ENCODE measurements around the gene USP35. TPM values are rescaled to one million over a fixed set of nuclear protein-coding genes. Genes with fewer than 3 reads are reported as not detected.

Gene USP35
- total RNA-seq = 5.3 and 6.4 TPM in 2 replicates

DNA sequence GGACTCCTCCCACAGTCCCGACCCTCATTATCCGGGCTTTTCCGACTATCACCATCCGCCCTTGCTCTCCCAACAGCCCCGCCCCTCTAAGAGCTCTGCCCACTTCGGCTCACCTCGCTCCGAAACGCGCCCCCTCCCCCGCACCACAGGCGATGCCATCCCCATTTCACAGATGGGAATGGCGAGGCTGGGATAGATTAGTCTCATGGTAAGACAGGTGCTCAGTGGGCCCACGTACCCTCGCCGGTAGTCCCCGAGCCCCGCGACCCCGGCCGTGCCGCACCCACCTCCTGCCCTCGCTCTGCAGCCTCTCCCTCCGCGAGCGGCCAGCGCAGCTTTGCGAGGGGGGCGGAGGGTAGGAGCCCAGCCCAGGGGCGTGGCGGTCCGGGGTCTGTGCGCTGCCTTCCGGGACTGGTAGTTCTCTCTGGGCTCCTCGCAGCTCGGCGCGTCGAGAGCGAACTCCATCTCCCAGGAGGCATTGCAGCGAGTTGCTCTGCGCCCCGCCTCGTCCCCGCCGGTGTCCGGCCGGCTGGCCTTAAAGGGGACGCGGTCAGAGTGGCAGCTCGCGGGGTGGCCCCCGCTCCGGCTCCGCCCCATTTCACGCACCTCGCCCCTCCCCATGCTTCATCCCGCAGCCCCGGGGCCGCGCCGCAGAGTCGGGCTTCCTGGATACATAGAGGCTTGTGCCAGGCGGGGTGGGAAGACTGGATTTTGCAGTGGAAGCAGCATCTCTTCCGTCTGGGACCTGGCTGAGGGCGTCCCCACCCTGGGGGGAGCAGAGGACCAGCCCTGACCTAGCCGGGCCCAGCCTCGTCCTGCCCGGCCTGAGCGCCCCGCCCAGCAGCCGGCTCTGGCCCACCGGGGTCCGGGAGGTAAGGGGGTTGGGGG is at the start of gene USP35, which contains the start of gene KCTD21:
Gene USP35, plus strand, starts transcription at position 634 of the 888 bp plus-strand sequence. CDS start 7,327 bp downstream, outside the sequence.
Gene KCTD21, minus strand, starts transcription at position 341 of the 888 bp plus-strand sequence. CDS start 14,072 bp downstream, outside the sequence.
- DNase-seq (ENCODE audit: low read depth, low spot score) = peak; percentile 94

GRCh38 chr11:78139422-78140391 is 49.0 kb upstream of the USP35 start, which contains the start of gene ALG8:
TSS of gene ALG8 (minus strand) at chr11:78139626. CDS start at chr11:78139588, 38 bp downstream.
- DNase-seq (ENCODE audit: low read depth, low spot score) = peak; percentile 81

DNA sequence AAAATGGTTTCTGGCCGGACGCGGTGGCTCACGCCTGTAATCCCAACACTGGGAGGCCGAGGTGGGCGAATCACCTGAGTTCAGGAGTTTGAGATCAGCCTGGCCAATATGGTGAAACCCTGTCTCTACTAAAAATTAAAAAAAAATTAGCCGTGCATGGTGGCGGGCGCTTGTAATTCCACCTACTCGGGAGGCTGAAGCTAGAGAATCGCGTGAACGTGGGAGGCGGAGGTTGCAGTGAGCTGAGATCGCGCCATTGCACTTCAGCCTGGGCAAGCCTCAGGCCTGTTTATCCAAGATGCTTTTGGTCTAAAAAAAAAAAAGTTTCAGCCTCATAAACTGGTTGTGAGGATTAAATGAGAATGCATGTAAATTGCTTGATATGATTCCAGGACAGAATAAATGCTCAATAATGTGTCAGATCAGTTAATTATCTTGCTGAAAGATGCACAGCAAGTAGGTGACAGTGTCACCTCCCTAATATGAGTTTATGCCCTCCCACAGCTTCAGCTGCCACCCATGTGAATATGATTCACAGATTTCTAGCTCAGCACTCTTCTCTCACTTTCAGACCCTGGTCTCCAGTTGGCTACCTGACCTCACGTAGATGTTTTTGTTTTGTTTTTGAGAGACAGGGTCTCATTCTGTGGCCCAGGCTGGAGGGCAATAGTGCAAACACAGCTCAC is 48.2 kb upstream of the USP35 start:
- DNase-seq (ENCODE audit: low read depth, low spot score) = no peak

GRCh38 chr11:78145511-78146025 is 43.2 kb upstream of the USP35 start:
- no peak for DNase-seq (ENCODE audit: low read depth, low spot score)

- no peak for DNase-seq (ENCODE audit: low read depth, low spot score)
These were observed 40.9 kb upstream of the USP35 start for GRCh38 chr11:78147807-78148206.

GRCh38 chr11:78149646-78150045 is 39.1 kb upstream of the USP35 start:
- DNase-seq (ENCODE audit: low read depth, low spot score) = no peak

- DNase-seq (ENCODE audit: low read depth, low spot score) = no peak
These were observed 38.4 kb upstream of the USP35 start for GRCh38 chr11:78150346-78150745.

DNA sequence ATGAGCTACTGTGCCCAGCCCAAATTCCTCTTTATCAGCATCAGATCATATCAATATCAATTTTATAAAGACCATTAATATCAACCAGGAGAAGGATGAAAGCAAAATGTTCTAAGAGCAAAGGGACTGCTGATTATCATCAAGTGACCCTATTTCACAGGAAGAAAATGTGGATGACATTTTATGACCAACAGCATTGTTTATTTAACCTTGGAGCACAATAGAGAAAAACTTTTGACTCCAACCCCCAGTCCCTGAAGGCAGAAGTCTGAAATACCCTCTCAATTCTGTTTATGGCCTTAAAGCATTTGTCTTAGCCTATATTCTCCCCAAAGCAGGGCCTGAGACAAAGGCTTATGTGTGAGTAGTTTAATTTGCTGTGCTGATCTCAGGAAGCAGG is 38.0 kb upstream of the USP35 start:
- no peak for DNase-seq (ENCODE audit: low read depth, low spot score)

DNA sequence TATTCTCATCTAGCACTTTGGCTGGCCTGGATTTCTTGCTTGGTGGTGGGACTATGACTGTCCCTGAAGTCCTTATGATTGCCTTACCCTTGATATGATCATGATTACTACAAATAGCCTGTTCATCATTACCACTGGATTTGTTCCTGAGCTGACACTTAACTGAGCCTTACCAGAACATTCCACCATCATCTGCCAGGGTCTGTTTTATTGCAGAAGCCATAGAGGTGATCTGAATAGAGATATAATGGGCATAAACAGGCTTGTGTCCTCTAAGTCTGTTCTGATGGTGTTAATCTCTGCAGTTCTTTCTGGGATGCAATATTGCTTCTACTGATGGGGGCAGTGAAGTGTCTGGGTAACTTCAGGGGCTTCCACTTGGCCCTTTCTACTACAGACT is 36.9 kb upstream of the USP35 start:
- no peak for DNase-seq (ENCODE audit: low read depth, low spot score)

- no peak for DNase-seq (ENCODE audit: low read depth, low spot score)
These were observed 32.4 kb upstream of the USP35 start for GRCh38 chr11:78156127-78156844.

DNA sequence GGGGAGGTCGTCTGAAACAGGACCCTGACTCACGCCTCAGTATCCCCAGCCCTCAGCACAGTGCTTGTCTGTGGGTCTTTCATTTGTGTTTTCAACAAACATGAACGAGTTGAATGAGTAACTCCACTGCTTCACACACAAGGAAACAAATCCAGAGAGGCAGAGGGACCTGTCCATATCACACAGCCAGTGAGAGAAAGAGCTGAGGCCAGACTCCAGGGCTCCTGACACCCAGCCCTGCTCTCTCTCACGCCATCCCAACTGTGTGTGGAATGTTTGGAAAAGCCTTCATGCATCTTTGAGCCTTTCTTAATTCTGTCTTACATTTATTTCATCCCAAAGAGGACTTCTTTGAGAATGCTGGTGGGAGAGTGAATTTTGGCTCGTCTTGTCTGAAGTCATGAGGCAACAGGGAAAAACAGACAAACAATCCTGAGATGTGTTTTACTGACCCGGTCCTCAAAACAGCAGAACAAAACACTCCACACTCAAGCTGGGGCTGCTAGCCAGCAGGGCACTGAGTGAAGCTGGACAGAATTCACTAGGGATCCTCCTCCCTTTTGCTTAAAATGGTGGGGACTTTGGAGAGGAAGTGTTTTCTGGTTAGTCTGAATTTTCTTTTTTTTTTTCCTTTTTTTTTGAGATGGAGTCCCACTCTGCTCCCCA is 29.6 kb upstream of the USP35 start:
- no peak for DNase-seq (ENCODE audit: low read depth, low spot score)

DNA sequence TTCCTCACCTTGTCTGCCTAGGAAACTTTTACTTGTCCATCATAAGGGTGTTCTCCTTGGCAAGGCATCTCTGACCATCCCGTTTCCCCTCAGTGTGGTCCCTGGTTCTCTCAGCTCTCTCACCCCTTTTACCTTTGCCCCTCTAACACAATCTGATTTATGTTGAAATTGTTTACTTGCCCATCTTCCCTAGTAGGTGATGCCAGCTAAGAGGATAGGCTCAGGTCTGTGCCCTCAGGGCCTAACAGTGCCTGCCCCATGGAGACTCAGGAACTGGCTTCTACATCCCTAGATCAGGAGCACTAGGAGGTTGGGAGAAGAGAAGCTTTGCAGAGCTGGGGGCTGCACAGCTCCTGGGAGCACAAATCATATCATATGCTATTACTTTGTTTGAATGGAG is 28.2 kb upstream of the USP35 start:
- no peak for DNase-seq (ENCODE audit: low read depth, low spot score)

GRCh38 chr11:78161346-78161745 is 27.4 kb upstream of the USP35 start:
- DNase-seq (ENCODE audit: low read depth, low spot score) = no peak

- no peak for DNase-seq (ENCODE audit: low read depth, low spot score)
These were observed 26.8 kb upstream of the USP35 start for GRCh38 chr11:78161962-78162371.

DNA sequence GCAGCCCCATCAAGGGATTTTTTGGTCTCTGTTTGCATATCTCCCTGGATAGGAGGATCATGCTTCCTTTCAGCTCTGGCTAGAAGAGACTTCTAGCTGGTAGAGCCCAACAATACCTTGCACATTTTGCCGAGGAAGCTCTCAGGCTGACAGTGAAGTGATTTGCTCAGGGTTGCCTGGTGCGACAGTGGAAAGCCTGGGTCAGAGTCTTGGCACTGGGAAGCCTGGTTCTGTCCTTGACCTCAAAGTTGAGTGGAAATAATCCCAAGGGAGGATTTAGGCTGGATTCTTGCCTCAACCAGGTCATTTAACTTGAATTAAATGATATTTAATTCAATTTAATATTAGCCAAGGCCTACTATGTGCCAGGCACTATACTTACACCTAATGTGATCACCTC is 24.9 kb upstream of the USP35 start:
- no peak for DNase-seq (ENCODE audit: low read depth, low spot score)

DNA sequence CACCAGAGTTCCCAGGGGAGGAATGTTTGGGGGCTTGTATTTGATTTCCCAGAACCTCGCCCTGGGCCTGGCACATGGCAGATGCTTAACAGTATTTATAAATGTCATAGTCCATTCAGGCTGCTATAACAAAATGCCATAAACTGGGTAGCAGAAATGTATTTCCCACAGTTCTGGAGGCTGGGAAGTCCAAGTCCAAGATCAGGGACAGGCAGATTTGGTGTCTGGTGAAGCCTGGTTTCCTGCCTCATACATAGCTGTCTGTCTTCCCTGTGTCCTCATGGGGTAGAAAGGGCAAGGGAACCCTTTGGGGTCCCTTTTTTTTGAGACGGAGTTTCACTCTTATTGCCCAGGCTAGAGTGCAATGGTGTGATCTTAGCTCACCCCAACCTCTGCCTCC is 24.2 kb upstream of the USP35 start:
- DNase-seq (ENCODE audit: low read depth, low spot score) = no peak

DNA sequence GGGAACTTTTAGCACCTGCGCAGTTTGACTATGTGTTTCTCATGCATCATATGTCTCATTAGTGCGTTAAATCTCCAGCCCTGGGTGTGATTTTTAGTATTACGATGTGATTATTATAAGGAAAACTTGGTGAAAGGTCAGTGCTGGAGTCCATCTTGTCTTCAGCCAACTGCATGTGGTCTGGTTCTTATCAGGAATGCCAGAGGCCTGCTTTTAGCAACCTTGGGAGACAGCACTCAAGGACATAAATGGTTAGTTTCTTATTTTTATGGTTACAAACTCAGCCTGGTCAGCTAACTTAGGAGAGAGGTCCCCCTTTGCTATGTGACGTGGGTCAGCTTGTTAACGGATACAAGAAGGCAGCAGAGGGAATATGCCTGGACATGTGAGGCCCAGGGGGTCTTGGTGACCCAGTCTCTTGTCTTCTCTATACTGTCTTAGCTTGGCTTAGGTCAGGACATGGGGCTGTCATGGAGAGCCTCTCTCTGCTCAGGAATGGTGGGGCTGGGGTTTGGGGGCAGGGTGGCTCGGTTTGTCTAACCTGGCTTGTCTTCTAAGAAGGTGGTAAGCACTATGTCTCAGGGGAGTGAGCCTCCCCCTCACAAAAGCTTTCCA is 21.8 kb upstream of the USP35 start:
- DNase-seq (ENCODE audit: low read depth, low spot score) = no peak

GRCh38 chr11:78168539-78169477 is 19.9 kb upstream of the USP35 start:
- DNase-seq (ENCODE audit: low read depth, low spot score) = no peak
